Pancreas (tissue), 10 donors: ENCODE data around the gene OLA1. TPM values are rescaled to one million over a fixed set of nuclear protein-coding genes. Genes with fewer than 3 reads are reported as not detected.

Source experiments
- ATAC-seq, 4 donors: fragments of 200-7000 bp; cut with Tn5 transposase; one replicate each; pipeline versions ENCODE4 v1.8.0 to v1.9.1; 2020; ENCODE audit warnings: mild to moderate bottlenecking in 4 of 4, moderate library complexity in 4 of 4
- DNase-seq, 6 donors: peaks; one replicate each; pipeline ENCODE4 v3.0.0-alpha.2; 2020
- FAIRE-seq: peaks from 2 replicates; lab custom pipeline; 2012; peaks lifted over from hg19 to GRCh38; lab: Jason Lieb, UNC
- H3K27ac ChIP-seq, 4 donors: fragments of 200-600 bp; sonication (generic); 1 replicate in 3 of 4; 2 replicates in 1 of 4; pipeline versions ENCODE4 v1.5.0 to v1.8.0; 2020
- H3K27me3 ChIP-seq, 4 donors: fragments of 200-600 bp; one replicate each; pipeline ENCODE4 v1.8.0; 2021
- H3K36me3 ChIP-seq, 3 donors: fragments of 200-600 bp; sonication (generic) in 1 of 3; one replicate each; pipeline versions ENCODE4 v1.5.0 to v1.8.0; 2020 to 2021
- H3K4me1 ChIP-seq, 3 donors: fragments of 200-600 bp; one replicate each; pipeline ENCODE4 v1.8.0; 2021
- H3K4me3 ChIP-seq, 4 donors: fragments of 200-600 bp; sonication (generic) in 2 of 4; one replicate each; pipeline versions ENCODE4 v1.5.0 to v1.8.0; 2020 to 2021
- H3K9me3 ChIP-seq, 4 donors: fragments of 200-600 bp; one replicate each; pipeline ENCODE4 v1.8.0; 2021
- CTCF ChIP-seq, 4 donors: fragments of 200-600 bp; sonication (generic) in 3 of 4; IDR thresholded peaks; one replicate each; pipeline versions ENCODE4 v1.5.0 to v1.8.0; 2021; ENCODE audit warnings: antibody characterized with exemption in 4 of 4
- WGBS, 2 donors: extraction: QIAGEN DNeasy Blood & Tissue Kit; methylation state at CpG; one replicate each; pipeline ENCODE4 v1.1.7; 2013; 5-methylcytosine and 5-hydroxymethylcytosine counted together
- intact Hi-C, 3 donors: fragments of 100-400 bp; cut with DNase I; formaldehyde crosslinking; loops; one replicate each; pipeline versions ENCODE4 v1.11.1 to v1.14.2; 2022
- polyA plus RNA-seq, 2 donors: library from polyadenylated mRNA; stranded (reverse); fragments of 200-250 nt; gene quantifications; one replicate each; pipeline ENCODE4 v1.2.3, GENCODE V29; 2013
- total RNA-seq, 6 donors: library from RNA; stranded (reverse); fragmentation: NEBNext Ultra II Directional in 4 of 6; extraction: Animal tissue kit (Norgen Biotek cat#: 25700) in 4 of 6; gene quantifications; one replicate each; pipeline versions ENCODE4 v1.2.1 to v1.2.4, GENCODE V29; 2021 to 2023
- donor health status: healthy with polysubstance abuse.
- donor health status: DM: no; HTN: no; CAD: no; lungs with moderate emphysema.
- donor health status: DM: no; HTN: no; CAD: no.
- donor health status: control.
- donor health status: control.
- donor health status: Bipolar disorder and iron deficiency.
- donor health status: DM: yes; HTN: yes; CAD: no.
- donor health status: DM: no; HTN: no; CAD: no.
- donor health status: DM: no; HTN: no; CAD: no.
- donor health status: DM: yes; HTN: yes; CAD: no.

The OLA1 gene
- total and polyA plus RNA-seq, 8 donors, result 29.1 to 55.8 (median 43.1) TPM

GRCh38 chr2:174205562-174205961 lies 42.8 kb downstream of the OLA1 start:
- H3K4me3 ChIP-seq, result no peak overlapping the region

GRCh38 chr2:174202188-174202587 lies 46.1 kb downstream of the OLA1 start:
- H3K4me1 ChIP-seq, result no peaks in the 10 kb centered on the region
- no peak overlapping the region for H3K4me3 ChIP-seq
- H3K36me3 ChIP-seq, result no peaks in the 10 kb centered on the region
- WGBS, 2 donors, result 97 to 99% methylated on average over 4 of the region's 4 CpGs
- ATAC-seq, result no peak
- TF ChIP-seq CTCF (IDR thresholded peaks at IDR 0.05), result no peak
- no peak for FAIRE-seq
- no peak overlapping the region for H3K27ac ChIP-seq
- no peaks in the 10 kb centered on the region for H3K9me3 ChIP-seq
- no peaks in the 10 kb centered on the region for H3K27me3 ChIP-seq
- no peak for DNase-seq
- intact Hi-C loops, result no loop called here

More at GRCh38 chr2:174205562-174205961, 42.8 kb downstream of the OLA1 start:
- FAIRE-seq, result no peak
- Histone ChIP-seq H3K4me1 (no peaks in the 10 kb centered on the region), H3K27ac (no peak overlapping the region), H3K36me3 (no peaks in the 10 kb centered on the region), H3K27me3 (no peaks in the 10 kb centered on the region), H3K9me3 (no peaks in the 10 kb centered on the region)
- intact Hi-C loops, result no loop called here
- TF ChIP-seq CTCF (IDR thresholded peaks at IDR 0.05), result no peak
- WGBS, 2 donors, result 91 to 95% methylated on average over 2 of the region's 2 CpGs
- no peak for ATAC-seq
- DNase-seq, result no peak

GRCh38 chr2:174198846-174199564 lies 49.3 kb downstream of the OLA1 start:
- no peak for DNase-seq
- no peak for ATAC-seq
- Histone ChIP-seq H3K9me3 (no peaks in the 10 kb centered on the region), H3K27ac (no peak overlapping the region), H3K36me3 (no peaks in the 10 kb centered on the region), H3K4me1 (peaks cover 0 to 10% (median 3%) of the 10 kb centered on the region in 3 donors), H3K27me3 (no peaks in the 10 kb centered on the region), H3K4me3 (no peak overlapping the region)
- no peak for FAIRE-seq
- WGBS, 2 donors, result 82 to 83% methylated on average over 2 of the region's 2 CpGs
- intact Hi-C loops, result no loop called here
- no peak for TF ChIP-seq CTCF (IDR thresholded peaks at IDR 0.05)

GRCh38 chr2:174195253-174195652 lies 53.1 kb downstream of the OLA1 start:
- no peak for ATAC-seq
- FAIRE-seq, result no peak
- no peaks in the 10 kb centered on the region for H3K27me3 ChIP-seq
- no peak overlapping the region for H3K27ac ChIP-seq
- no peaks in the 10 kb centered on the region for H3K9me3 ChIP-seq
- no peak overlapping the region for H3K4me3 ChIP-seq
- intact Hi-C loops, result no loop called here
- TF ChIP-seq CTCF (IDR thresholded peaks at IDR 0.05), result no peak
- no peak for DNase-seq
- peaks cover 0 to 10% (median 3%) of the 10 kb centered on the region in 3 donors for H3K4me1 ChIP-seq
- no peaks in the 10 kb centered on the region for H3K36me3 ChIP-seq

- FAIRE-seq (no peak), ATAC-seq (no peak), DNase-seq (no peak)
- Histone ChIP-seq H3K27ac (no peak overlapping the region), H3K9me3 (no peaks in the 10 kb centered on the region), H3K4me3 (no peak overlapping the region), H3K4me1 (peaks cover 0 to 10% (median 3%) of the 10 kb centered on the region in 3 donors), H3K36me3 (no peaks in the 10 kb centered on the region), H3K27me3 (no peaks in the 10 kb centered on the region)
- WGBS, 2 donors, result 93 to 94% methylated on average over 4 of the region's 4 CpGs
- intact Hi-C loops, result no loop called here
- no peak for TF ChIP-seq CTCF (IDR thresholded peaks at IDR 0.05)
These were observed 54.6 kb downstream of the OLA1 start for GRCh38 chr2:174193737-174194136.
